ENCODE measurements around the gene LPP.

- TF ChIP-seq CTCF (IDR thresholded peaks at IDR 0.05; ENCODE audit: low read length) = no peak
- no peak for TF ChIP-seq EZH2 (IDR thresholded peaks at IDR 0.05; ENCODE audit: borderline replicate concordance, low read length)
Measured at GRCh38 chr3:188522115-188522514, 368.2 kb downstream of the LPP start.
